GM12891 (cell line): Measurements from ENCODE around the gene CACNA1H.

Experiments used
- POLR2A ChIP-seq: IDR thresholded peaks from 2 replicates; pipeline ENCODE4 v1.6.1; 2011; ENCODE audit warnings: low read depth, low read length, control low read depth
- POLR2AphosphoS5 ChIP-seq: IDR thresholded peaks from 2 replicates; pipeline ENCODE4 v1.6.1; 2011; ENCODE audit warnings: low read depth, low read length, control low read depth
- SPI1 ChIP-seq: IDR thresholded peaks from 2 replicates; pipeline ENCODE4 v1.6.1; 2011; ENCODE audit warnings: low read depth, low read length, control low read depth
- TAF1 ChIP-seq: IDR thresholded peaks from 2 replicates; pipeline ENCODE4 v1.6.1; 2011; ENCODE audit warnings: low read depth, low read length, control low read depth

DNA sequence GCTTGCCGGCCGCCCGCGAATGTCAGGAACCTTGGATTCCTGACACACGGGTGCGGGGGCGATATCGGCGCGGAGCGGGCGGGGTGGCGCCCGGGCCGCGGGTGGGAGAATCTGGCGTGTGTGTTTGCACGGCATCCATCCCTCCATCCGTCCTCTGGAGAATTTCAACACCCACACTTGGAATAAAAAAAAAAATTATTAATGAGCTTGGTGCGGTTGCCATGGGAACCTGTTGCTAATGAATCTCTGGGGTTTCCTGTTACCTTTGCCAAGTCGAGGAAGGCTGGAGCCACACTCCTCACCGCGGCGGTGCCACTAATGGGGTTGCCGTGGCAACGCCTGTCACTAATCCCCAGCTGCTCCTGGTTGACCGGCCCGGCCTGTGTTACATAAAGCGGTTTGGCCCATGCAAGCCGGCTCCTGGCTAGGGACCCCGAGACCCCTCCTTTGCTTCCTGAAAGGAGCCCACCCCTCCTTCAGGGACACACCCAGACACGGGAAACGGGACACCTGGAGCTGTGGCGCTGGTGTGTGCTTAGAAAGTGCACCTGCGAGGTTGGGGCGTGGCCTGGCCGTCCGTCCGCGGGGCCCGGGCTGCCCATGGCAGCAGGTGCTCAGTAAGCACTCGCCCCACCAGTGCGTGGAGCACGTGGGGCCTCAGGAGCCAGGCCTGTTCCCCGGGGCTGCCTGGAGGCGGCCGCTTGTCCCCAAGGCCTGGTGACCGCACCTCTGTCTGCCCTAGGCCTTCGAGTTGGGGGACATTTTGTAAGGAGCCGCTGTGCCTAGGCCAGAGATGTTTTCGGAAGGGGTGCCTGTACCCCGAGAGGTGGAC is 14.6 kb downstream of the CACNA1H start:
- TF ChIP-seq TAF1 (no peak), POLR2A (no peak), POLR2AphosphoS5 (no peak), SPI1 (no peak)
